ENCODE measurements around the gene GPC3.

DNA sequence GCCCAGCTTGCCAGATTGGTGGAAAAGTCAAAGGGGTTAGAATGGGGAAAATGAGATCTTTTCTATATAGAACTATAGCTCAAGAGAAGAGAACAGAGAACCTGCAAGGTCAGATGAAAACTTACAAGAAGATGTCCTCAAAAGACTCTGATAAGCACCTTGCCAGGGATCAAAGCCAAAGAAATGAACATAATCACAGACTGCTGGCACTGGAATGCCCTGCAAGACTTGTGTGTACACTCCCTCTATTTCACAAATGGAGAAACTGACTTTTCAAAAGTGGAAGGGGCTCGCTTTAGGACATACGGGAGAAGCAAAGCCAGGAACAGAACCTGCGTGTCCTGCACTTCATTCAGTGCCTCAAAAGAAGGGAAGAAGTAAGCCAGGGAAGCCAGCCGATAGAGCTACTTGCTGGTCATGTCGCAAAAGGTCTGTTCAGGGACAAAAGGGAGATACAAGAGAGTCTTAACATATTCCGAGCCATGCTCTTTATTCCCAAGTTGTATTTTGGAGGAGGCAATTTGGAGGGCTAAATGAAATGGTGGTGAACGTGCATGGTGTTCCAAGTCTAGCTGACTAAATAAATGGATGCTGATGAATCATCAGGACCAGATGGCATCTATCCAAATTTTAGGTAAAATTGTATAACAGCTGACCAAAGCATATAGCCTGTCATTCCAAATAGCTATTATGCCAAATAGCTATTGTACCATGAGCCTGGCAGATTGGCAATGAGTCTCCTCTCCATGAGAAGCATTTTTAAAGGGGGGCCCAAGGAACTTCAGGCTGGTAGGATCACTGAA, 394.5 kb downstream of the GPC3 start:
- TF ChIP-seq YY1 (IDR thresholded peaks at IDR 0.05; ENCODE audit: low read depth) (no peak), RAD21 (IDR thresholded peaks at IDR 0.05; ENCODE audit: low read depth) (no peak), REST (IDR thresholded peaks at IDR 0.05; ENCODE audit: low read depth) (no peak), NFIC (IDR thresholded peaks at IDR 0.05) (no peak), ZBTB7A (IDR thresholded peaks at IDR 0.05; ENCODE audit: low read depth) (no peak), CEBPB (IDR thresholded peaks at IDR 0.05) (no peak), EP300 (IDR thresholded peaks at IDR 0.05; ENCODE audit: borderline replicate concordance) (no peak), TEAD4 (IDR thresholded peaks at IDR 0.05) (no peak), USF1 (IDR thresholded peaks at IDR 0.05) (no peak), MAX (IDR thresholded peaks at IDR 0.05) (no peak), TAF1 (IDR thresholded peaks at IDR 0.05; ENCODE audit: low read depth) (no peak), FOXM1 (IDR thresholded peaks at IDR 0.05; ENCODE audit: borderline replicate concordance, low read depth) (no peak)

All from Ishikawa (cell line).